Subcutaneous adipose tissue (tissue), 4 donors: ENCODE data around the gene MYEOV. TPM values are rescaled to one million over a fixed set of nuclear protein-coding genes. Genes with fewer than 3 reads are reported as not detected.

Experiments
- CTCF ChIP-seq: fragments of 450-650 bp; IDR thresholded peaks from one replicate; pipeline ENCODE4 v1.5.1; 2016; ENCODE audit warnings: low read depth, mild to moderate bottlenecking, control low read depth, antibody characterized with exemption, moderate library complexity
- total RNA-seq, 4 donors: library from RNA; depleted of rRNA; stranded (reverse); fragments of >200 nt; gene quantifications; one replicate each; pipeline ENCODE4 v1.1.0, GENCODE V29; 2016

Gene MYEOV
- total RNA-seq, 4 donors from 2014 or later, result 21.4 to 57.9 (median 39.2) TPM

GRCh38 chr11:69295079-69295994 lies 1.4 kb downstream of the MYEOV start:
- no peak for TF ChIP-seq CTCF

- TF ChIP-seq CTCF, result no peak
Measured at GRCh38 chr11:69295995-69296889, 2.3 kb downstream of the MYEOV start.

DNA sequence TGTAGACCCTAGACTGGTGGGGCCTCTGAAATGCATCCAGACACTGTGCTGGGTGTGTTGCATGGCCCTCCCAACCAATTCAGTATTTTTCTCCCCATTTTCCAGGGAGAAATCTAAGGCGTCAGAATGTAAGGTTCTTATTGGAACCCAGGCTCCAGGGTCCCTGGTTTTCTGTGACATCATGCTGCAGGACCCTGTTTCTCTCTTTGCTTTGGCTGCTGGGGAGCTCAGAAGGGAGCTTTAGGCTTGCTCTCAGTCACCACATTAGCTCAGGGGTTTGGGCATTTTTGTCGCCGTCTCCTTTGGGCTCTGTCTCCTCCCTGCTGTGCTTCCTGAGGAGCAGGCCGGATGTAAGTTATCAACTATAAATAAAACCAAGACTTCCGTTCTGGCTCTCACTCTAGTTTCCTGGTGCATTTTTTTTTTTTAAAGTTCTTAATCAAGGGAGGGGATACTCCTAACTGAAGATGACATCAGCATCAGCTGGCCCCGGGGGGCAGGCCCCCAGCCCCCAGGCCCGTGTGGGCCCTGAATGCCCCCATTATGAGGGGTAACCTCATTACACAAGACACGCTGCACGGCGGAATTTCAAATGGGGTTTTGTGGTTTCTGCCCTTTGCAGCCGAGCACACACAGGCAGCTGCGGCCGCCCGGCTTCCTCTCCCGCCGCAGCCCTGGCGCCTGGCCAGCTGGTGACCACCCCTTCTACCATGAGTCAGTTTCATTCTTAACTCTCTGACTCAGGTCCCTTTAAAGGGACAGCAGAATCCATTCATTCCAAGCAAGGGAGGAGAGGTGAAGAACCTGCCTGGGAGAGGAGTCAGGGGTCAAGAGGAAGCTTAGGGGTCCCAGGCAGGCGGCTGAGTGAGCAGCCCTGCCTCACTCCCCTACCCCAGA lies 3.2 kb downstream of the MYEOV start:
- no peak for TF ChIP-seq CTCF

DNA sequence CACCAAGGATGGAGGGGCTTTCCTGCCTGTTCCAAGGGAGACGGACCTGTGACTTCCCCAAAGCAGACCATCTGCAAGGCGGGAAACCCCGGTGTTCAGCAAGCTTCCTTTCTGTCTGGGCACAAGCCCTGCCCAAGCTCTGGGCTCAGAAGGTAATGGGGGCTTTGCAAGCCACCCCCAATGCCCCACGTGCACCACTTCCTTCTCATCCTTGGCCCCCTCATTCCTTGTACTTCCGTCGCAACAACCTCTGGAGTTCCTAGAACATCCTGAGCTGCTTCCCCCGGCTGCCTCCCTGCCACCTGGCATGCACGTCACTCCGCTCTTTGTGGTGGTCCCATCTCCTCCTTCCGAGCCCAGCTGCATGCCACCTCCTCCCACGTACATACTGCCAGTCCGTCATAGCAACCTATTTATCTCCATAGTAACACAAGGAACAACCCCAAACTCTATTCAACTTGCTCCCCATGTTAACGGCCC lies 3.9 kb downstream of the MYEOV start:
- TF ChIP-seq CTCF, result no peak

GRCh38 chr11:69298267-69299022 lies 4.5 kb downstream of the MYEOV start:
- no peak for TF ChIP-seq CTCF

GRCh38 chr11:69299023-69299461 lies 5.1 kb downstream of the MYEOV start:
- no peak for TF ChIP-seq CTCF
